HCT116 (cell line): ENCODE results near the gene DISP2. TPM values are rescaled to one million over a fixed set of nuclear protein-coding genes. Genes with fewer than 3 reads are reported as not detected.

Experiments used
- ATAC-seq: fragments of 200-7000 bp; cut with Tn5 transposase; 2 replicates; pipeline ENCODE4 v1.9.1; 2020; ENCODE audit warnings: mild to moderate bottlenecking, moderate library complexity
- BruUV-seq: library from RNA; stranded (reverse); fragments of 400-500 nt; replicated peaks from 2 replicates; lab custom pipeline; 2021; lab: Mats Ljungman, UMichigan
- CTCF ChIA-PET: fragments of 300-600 bp; sonication (Branson Sonifier 250); formaldehyde crosslinking; loops from one replicate; lab custom pipeline; 2021; ENCODE audit warnings: antibody characterized with exemption; lab: Charles Lee
- POLR2A ChIA-PET: fragments of 300-600, 350-600 bp; sonication (Branson Sonifier 250); formaldehyde crosslinking; loops from one replicate; lab custom pipeline; 2021; ENCODE audit warnings: antibody characterized with exemption; lab: Charles Lee
- RAD21 ChIA-PET, 2 experiments: fragments of 300-600 bp; sonication (Branson Sonifier 250); formaldehyde crosslinking; loops; one replicate each; lab custom pipeline; 2023; ENCODE audit warnings: low total read pairs in 2 of 2; ENCODE audit not compliant: uncharacterized antibody in 2 of 2, unreplicated experiment in 2 of 2, low non-redundant PET in 1 of 2; lab: Charles Lee
- DNase-seq: peaks from one replicate; pipeline ENCODE4 v3.0.0-alpha.2; 2010; ENCODE audit warnings: low read depth, low spot score
- H2AFZ ChIP-seq: fragments of 200-600 bp; shearing (Covaris generic), sonication (generic); 2 replicates; pipeline ENCODE4 v1.6.1; 2017; ENCODE audit warnings: low read depth, mixed run types, mixed read lengths, antibody characterized with exemption, low read length; ENCODE audit not compliant: poor library complexity, severe bottlenecking
- H3K27ac ChIP-seq: 2 replicates; pipeline ENCODE4 v1.5.1; 2012; ENCODE audit warnings: low read depth, low read length
- H3K27me3 ChIP-seq: fragments of 200-600 bp; sonication (generic); 2 replicates; pipeline ENCODE4 v1.6.1; 2016; ENCODE audit warnings: mixed run types, low read length, mixed read lengths; ENCODE audit not compliant: insufficient read depth
- H3K36me3 ChIP-seq, 2 experiments: fragments of 200-500 bp in 1 of 2; fragments of 200-600 bp in 1 of 2; sonication (Bioruptor generic) in 1 of 2; sonication (generic) in 1 of 2; 2 replicates each; pipeline versions ENCODE4 v1.5.1 to v1.6.1; 2014 to 2016; ENCODE audit warnings: low read length in 2 of 2, inconsistent platforms in 1 of 2, mixed read lengths in 1 of 2, mixed run types in 1 of 2; ENCODE audit not compliant: insufficient read depth in 2 of 2, control insufficient read depth in 1 of 2
- H3K4me1 ChIP-seq, 2 experiments: fragments of 200-600 bp in 1 of 2; sonication (generic) in 1 of 2; 2 replicates each; pipeline versions ENCODE4 v1.5.1 to v1.6.1; 2012 to 2017; ENCODE audit warnings: low read length in 2 of 2, inconsistent platforms in 1 of 2, mild to moderate bottlenecking in 1 of 2, mixed read lengths in 1 of 2, mixed run types in 1 of 2, moderate library complexity in 1 of 2; ENCODE audit not compliant: insufficient read depth in 2 of 2, control insufficient read depth in 1 of 2
- H3K4me2 ChIP-seq: fragments of 200-600 bp; sonication (generic); 2 replicates; pipeline ENCODE4 v1.6.1; 2017; ENCODE audit warnings: mixed run types, low read length, mixed read lengths
- H3K4me3 ChIP-seq, 2 experiments: fragments of 200-600 bp in 1 of 2; sonication (generic) in 1 of 2; replicated peaks in 1 of 2; 2 replicates each; pipeline ENCODE4 v1.5.1; 2011 to 2016; ENCODE audit warnings: low read length in 2 of 2, control low read depth in 1 of 2, low read depth in 1 of 2, mild to moderate bottlenecking in 1 of 2, mixed read lengths in 1 of 2, mixed run types in 1 of 2
- H3K79me2 ChIP-seq: fragments of 200-600 bp; sonication (generic); 2 replicates; pipeline ENCODE4 v1.6.1; 2017; ENCODE audit warnings: mild to moderate bottlenecking, mixed run types, low read length, moderate library complexity, mixed read lengths; ENCODE audit not compliant: insufficient read depth
- H3K9ac ChIP-seq: fragments of 200-600 bp; sonication (generic); 2 replicates; pipeline ENCODE4 v1.6.1; 2016; ENCODE audit warnings: low read length, mixed read lengths
- H3K9me2 ChIP-seq: fragments of 200-600 bp; sonication (generic), shearing (Covaris generic); 2 replicates; pipeline ENCODE4 v1.6.1; 2017; ENCODE audit warnings: mixed run types, mild to moderate bottlenecking, moderate library complexity; ENCODE audit not compliant: insufficient read depth
- H3K9me3 ChIP-seq, 2 experiments: fragments of 200-500 bp in 1 of 2; fragments of 200-600 bp in 1 of 2; sonication (Bioruptor generic) in 1 of 2; sonication (generic) in 1 of 2; 2 replicates each; pipeline ENCODE4 v1.6.1; 2014 to 2017; ENCODE audit warnings: low read length in 2 of 2, mixed read lengths in 2 of 2, inconsistent platforms in 1 of 2, low read depth in 1 of 2, mild to moderate bottlenecking in 1 of 2, mixed run types in 1 of 2, moderate library complexity in 1 of 2; ENCODE audit not compliant: control insufficient read depth in 1 of 2, insufficient read depth in 1 of 2
- H4K20me1 ChIP-seq: fragments of 200-600 bp; sonication (generic), shearing (Covaris generic); 2 replicates; pipeline ENCODE4 v1.6.1; 2017; ENCODE audit warnings: mixed run types, mild to moderate bottlenecking, moderate library complexity; ENCODE audit not compliant: insufficient read depth
- CBX3 ChIP-seq: IDR thresholded peaks from 2 replicates; pipeline ENCODE4 v1.6.1; 2012; ENCODE audit warnings: low read depth
- CEBPB ChIP-seq: IDR thresholded peaks from 2 replicates; pipeline ENCODE4 v1.6.1; 2012; ENCODE audit warnings: low read depth
- CTCF ChIP-seq, 3 experiments: fragments of 200-600 bp in 1 of 3; sonication (generic) in 1 of 3; IDR thresholded peaks in 2 of 3; conservative IDR thresholded peaks in 1 of 3; 2 replicates each; pipeline ENCODE4 v1.5.1; 2012 to 2017; ENCODE audit warnings: low read depth in 2 of 3, low read length in 2 of 3, antibody characterized with exemption in 1 of 3, borderline replicate concordance in 1 of 3, control low read depth in 1 of 3, mild to moderate bottlenecking in 1 of 3, mixed read lengths in 1 of 3, mixed run types in 1 of 3, moderate library complexity in 1 of 3; ENCODE audit not compliant: insufficient read depth in 1 of 3
- EGR1 ChIP-seq: IDR thresholded peaks from 2 replicates; pipeline ENCODE4 v1.6.1; 2012; ENCODE audit warnings: low read depth
- ELF1 ChIP-seq: IDR thresholded peaks from 2 replicates; pipeline ENCODE4 v1.6.1; 2012; ENCODE audit warnings: low read depth, borderline replicate concordance
- EZH2phosphoT487 ChIP-seq: fragments of 200-600 bp; IDR thresholded peaks from 2 replicates; pipeline ENCODE4 v1.6.1; 2018; ENCODE audit warnings: antibody characterized with exemption, borderline replicate concordance
- JUND ChIP-seq: IDR thresholded peaks from 2 replicates; pipeline ENCODE4 v1.6.1; 2012
- POLR2A ChIP-seq: IDR thresholded peaks from 2 replicates; pipeline ENCODE4 v1.7.0; 2011; ENCODE audit warnings: borderline replicate concordance; ENCODE audit not compliant: insufficient read depth, insufficient read length; ENCODE audit errors: extremely low read depth
- POLR2AphosphoS5 ChIP-seq: IDR thresholded peaks from 2 replicates; pipeline ENCODE4 v1.6.1; 2011; ENCODE audit warnings: mild to moderate bottlenecking, low read depth, low read length, moderate library complexity
- RAD21 ChIP-seq: IDR thresholded peaks from 2 replicates; pipeline ENCODE4 v1.6.1; 2012; ENCODE audit warnings: low read depth, mild to moderate bottlenecking
- SP1 ChIP-seq: IDR thresholded peaks from 2 replicates; pipeline ENCODE4 v1.6.1; 2012; ENCODE audit warnings: low read depth
- SRF ChIP-seq: IDR thresholded peaks from 2 replicates; pipeline ENCODE4 v1.6.1; 2012; ENCODE audit warnings: low read depth
- TCF7L2 ChIP-seq: IDR thresholded peaks from 2 replicates; pipeline ENCODE4 v1.7.0; 2011; ENCODE audit warnings: borderline replicate concordance, inconsistent platforms; ENCODE audit not compliant: insufficient read depth, insufficient read length; ENCODE audit errors: extremely low read depth
- YY1 ChIP-seq: IDR thresholded peaks from 2 replicates; pipeline ENCODE4 v1.6.1; 2011; ENCODE audit warnings: low read length, low read depth, moderate library complexity, mild to moderate bottlenecking; ENCODE audit not compliant: insufficient replicate concordance; ENCODE audit errors: extremely low read depth
- ZBTB33 ChIP-seq: IDR thresholded peaks from 2 replicates; pipeline ENCODE4 v1.6.1; 2011; ENCODE audit warnings: mild to moderate bottlenecking, low read length, moderate library complexity; ENCODE audit not compliant: insufficient replicate concordance; ENCODE audit errors: extremely low read depth
- ZFX ChIP-seq: fragments of 450-650 bp; IDR thresholded peaks from 2 replicates; pipeline ENCODE4 v1.6.1; 2017
- ZNF274 ChIP-seq: fragments of 200-500 bp; sonication (Bioruptor generic); IDR thresholded peaks from 2 replicates; pipeline ENCODE4 v1.6.1; 2014; ENCODE audit warnings: mild to moderate bottlenecking, low read depth, low read length, inconsistent platforms
- intact Hi-C: fragments of 100-400 bp; cut with micrococcal nuclease; formaldehyde crosslinking; loops from 2 replicates; pipeline ENCODE4 v1.10.0; 2022
- total RNA-seq: library from RNA; stranded (reverse); gene quantifications from one replicate; pipeline ENCODE4 v1.2.1, GENCODE V29; 2021; ENCODE audit not compliant: unreplicated experiment
- TF ChIP-seq, protein P1 (sequence below): IDR thresholded peaks from 2 replicates; pipeline ENCODE4 v1.6.1; 2012

Gene DISP2
- total RNA-seq, 1 experiment from 2014 or later: 3.3 TPM

GRCh38 chr15:40352281-40352901 lies 5.6 kb upstream of the DISP2 start:
- BruUV-seq: no TSS peak
- H3K9me2 ChIP-seq: no peaks in the 10 kb centered on the region
- no peak for ATAC-seq
- CTCF ChIA-PET: interaction anchor here (1.4 kb wide), 1 partner anchor 12 kb away, joined by 4 read pairs; the partner anchor contains the start of gene CCDC9B
- intact Hi-C loops: no loop called here
- no peaks in the 10 kb centered on the region for H3K79me2 ChIP-seq
- no peak for DNase-seq
- no peak overlapping the region for H3K27ac ChIP-seq
- H2AFZ ChIP-seq: no peak overlapping the region
- no peaks in the 10 kb centered on the region for H4K20me1 ChIP-seq
- H3K4me3 ChIP-seq: no peak overlapping the region
- no peak for TF ChIP-seq EGR1
- TF ChIP-seq EZH2phosphoT487: no peak
- no peak for TF ChIP-seq CTCF (IDR thresholded peaks at IDR 0.05 in 2 of 3, conservative IDR thresholded peaks at IDR 0.05 in 1 of 3; ENCODE audit: borderline replicate concordance in 1 of 3, insufficient read depth in 1 of 3, low read depth in 2 of 3, low read length in 2 of 3)
- TF ChIP-seq ZFX: no peak
- TF ChIP-seq ZNF274: no peak
- TF ChIP-seq CBX3: no peak
- no peak for TF ChIP-seq ZBTB33
- TF ChIP-seq JUND: no peak
- TF ChIP-seq SP1: no peak
- no peak for TF ChIP-seq RAD21
- no peak for TF ChIP-seq POLR2A
- no peak for TF ChIP-seq ELF1
- no peak for TF ChIP-seq YY1
- TF ChIP-seq CEBPB: no peak
- no peak for TF ChIP-seq TCF7L2
- no peak for TF ChIP-seq POLR2AphosphoS5
- TF ChIP-seq, protein P1, sequence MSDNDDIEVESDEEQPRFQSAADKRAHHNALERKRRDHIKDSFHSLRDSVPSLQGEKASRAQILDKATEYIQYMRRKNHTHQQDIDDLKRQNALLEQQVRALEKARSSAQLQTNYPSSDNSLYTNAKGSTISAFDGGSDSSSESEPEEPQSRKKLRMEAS: no peak
- no peak for TF ChIP-seq SRF
- no peaks in the 10 kb centered on the region for H3K36me3 ChIP-seq
- no peaks in the 10 kb centered on the region for H3K27me3 ChIP-seq
- POLR2A ChIA-PET: no interaction called here
- peaks cover 8 to 33% of the 10 kb centered on the region in 2 experiments for H3K4me1 ChIP-seq
- no peaks in the 10 kb centered on the region for H3K9me3 ChIP-seq
- H3K9ac ChIP-seq: no peak overlapping the region
- no peak overlapping the region for H3K4me2 ChIP-seq
- RAD21 ChIA-PET: no interaction called here
